ENCODE results near the gene MAP3K3. TPM values are rescaled to one million over a fixed set of nuclear protein-coding genes. Genes with fewer than 3 reads are reported as not detected.

MAP3K3 gene
- total RNA-seq: 12.6 and 13.3 TPM in 2 replicates

DNA sequence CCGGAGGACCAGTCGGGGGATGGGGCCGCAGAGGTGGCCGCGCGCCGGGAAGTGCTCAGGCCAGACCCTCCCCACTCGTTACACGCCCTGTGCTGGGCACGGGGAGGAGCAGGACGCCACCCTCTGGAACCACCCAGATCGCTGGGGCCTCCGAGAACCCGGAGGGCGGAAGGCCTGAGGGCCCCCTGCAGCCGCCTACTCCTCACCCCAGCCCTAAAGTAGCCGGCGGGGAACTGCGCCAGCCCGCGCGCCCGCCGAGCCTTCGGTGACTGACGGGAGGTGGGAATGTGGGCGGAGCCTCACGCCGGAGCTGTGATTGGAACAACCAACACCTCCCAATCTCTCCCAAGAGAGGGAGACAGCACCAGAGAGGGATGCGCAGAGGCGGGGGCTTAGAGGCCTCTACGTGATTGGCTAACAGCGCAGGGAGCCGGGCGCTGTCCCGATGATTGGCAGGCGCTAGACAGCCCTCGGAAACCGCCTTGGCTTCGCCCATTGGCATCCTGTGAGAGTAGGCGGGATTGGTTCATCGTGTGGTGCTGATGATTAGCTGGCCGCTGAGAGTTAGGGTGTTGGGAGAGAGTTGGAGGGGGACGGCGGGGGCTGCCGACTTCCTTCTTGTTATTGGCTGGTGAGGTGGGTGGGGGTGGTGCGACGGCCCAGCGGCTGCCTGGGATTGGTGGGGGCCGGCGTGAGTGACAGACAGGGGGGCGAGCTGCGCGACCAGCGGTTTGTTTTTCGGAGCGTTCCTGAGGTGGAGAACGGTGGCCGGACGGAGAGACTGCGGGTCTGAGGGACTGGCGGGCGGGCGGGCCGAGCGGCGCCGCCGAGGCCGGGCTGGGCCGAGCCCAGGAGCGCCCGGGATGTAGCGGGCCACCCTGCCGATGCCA lies at the start of gene MAP3K3:
MAP3K3 (plus strand) TSS at position 734 of the 890 bp plus-strand sequence. CDS start 343 bp downstream, outside the sequence.

DNA sequence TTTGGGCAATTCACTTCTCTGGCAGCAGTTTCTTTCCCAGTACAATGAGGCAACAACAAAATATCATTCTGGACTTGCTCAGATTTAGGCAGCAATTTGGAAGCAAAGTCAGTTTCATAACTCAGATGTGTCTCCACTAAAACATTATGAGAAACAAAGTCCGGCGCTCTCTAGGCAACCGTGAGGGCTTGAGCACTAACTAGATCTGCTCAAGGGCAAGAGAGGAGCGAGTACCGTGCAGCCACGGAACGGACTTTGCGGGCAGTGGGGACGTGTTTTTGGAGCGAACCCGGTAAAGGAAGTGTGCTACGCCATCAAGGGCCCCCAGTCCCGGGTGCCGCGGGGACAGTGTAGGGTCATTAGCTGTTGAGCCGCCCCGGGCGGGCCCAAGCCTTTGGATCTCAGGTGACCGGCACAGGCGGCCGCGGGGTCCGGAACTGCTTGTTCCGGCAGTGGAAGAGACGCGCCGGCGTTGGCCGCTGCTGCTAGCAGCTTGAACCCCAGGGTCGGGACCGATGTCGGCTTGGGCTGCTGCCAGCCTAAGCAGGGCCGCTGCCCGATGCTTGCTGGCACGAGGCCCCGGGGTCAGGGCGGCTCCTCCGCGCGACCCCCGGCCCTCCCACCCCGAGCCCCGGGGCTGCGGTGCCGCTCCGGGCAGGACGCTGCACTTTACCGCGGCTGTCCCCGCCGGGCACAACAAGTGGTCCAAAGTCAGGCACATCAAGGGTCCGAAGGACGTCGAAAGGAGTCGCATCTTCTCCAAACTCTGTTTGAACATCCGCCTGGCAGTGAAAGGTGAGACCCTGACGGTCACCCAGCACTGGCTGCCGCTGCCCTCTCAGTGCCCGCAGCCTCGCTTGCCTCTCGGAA lies 21.4 kb upstream of the MAP3K3 start, which contains the start of gene TACO1:
TACO1 (plus strand) TSS at position 327 of the 870 bp plus-strand sequence; CDS start at position 516, 189 bp downstream.

DNA sequence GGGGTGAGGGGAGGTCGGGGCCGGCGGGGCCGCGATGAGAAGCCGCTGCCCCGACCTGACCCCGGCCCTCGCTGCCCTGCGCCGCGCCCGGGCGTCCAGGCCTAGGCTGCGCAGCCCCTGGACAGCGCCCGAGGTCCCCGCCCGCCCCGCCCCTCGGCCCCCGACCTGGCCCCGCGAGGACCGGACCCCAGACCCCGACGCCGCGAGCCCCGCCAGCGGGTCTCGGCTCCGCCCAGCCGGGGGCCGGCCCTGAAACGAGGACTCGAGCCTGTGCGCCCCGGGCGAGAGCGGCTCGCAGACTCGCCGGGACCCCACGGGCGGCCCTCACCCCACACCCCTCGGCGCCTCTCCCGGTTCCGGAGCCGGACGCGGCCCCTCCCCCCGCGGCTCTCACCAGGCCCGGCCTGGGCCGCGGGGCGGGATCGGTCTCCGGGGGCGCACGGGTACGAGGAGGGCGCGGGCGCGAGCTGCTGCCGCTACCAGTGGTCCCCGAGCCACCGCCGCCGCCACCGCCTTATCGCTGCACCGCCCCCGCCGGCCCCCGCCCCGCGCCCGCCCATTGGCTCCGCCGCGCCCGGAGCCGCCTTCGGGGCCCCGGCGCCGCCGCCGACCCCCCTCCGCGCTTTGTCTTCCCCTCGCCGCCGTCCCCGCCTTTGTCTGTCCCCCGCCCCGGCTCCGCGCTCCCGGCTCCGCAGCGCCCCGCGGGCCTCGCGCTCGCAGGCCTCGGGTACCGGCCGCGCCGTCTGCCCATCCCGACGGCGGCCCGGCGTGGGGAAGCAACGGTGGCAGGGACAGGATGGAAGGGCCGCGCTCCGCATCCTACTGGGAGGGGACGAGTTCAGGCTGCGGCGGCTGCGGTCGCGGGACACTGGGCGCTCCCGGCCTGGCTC lies 77.7 kb downstream of the MAP3K3 start, which contains the start of gene LIMD2:
LIMD2 (minus strand) TSS at position 488 of the 890 bp plus-strand sequence. CDS start 827 bp downstream, outside the sequence.

DNA sequence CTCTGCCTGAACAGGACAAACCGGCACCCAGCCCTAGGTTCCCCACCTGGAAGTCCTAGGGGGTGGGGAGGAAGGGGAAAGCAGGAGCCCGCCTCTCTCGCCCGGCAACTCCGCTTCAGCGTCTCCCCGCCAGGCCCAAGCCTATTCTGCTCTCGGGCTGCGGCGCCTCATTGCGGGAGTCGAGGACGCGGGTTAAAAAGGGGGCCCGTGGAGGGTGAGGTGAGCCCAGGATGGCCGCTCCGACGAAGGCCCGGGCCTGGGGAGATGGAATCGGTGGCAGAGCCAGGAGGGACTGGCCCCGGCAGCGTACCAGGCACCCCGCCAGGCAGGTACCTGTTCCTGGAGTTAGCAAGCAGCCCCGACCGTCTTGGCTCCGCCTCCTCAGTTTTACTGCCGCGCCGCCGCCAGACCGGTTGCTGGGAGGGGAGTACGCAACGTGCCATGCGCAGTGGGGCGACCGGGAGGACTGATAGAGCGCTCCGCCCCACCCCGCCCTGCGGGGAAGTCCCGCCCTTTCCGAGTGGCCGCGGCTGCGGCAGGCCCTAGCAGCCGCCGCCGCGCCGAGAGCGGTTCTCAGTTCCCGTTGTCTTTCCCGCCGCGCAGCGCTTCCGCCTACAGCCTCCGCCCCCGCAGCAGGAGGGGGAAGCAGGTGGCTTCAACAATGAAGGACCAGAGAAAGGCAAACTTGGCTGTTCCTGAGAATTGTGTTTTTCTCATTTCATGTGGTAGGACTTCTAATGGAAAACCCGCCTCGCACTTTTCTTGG lies 119.4 kb downstream of the MAP3K3 start, which contains the start of gene STRADA:
STRADA (minus strand) TSS at position 392 of the 766 bp plus-strand sequence. CDS start 13,430 bp downstream, outside the sequence.

Other genes starting within 250 kb of the MAP3K3 start
- 29.7 and 33.6 TPM in 2 replicates for gene CYB561, start 176.1 kb upstream of the MAP3K3 start, total RNA-seq
- 0.14 TPM in 1 of 2 replicates, not detected in the other for gene ACE, start 145.4 kb upstream of the MAP3K3 start, total RNA-seq
- not detected in 2 replicates for gene KCNH6, start 99.1 kb upstream of the MAP3K3 start, total RNA-seq
- 26.3 and 36.1 TPM in 2 replicates for gene DCAF7, start 71.9 kb upstream of the MAP3K3 start, total RNA-seq
- gene TACO1, start 21.5 kb upstream of the MAP3K3 start, total RNA-seq: 23.3 and 26.3 TPM in 2 replicates
- gene LIMD2, start 77.7 kb downstream of the MAP3K3 start, total RNA-seq: 17.1 and 21.8 TPM in 2 replicates
- gene STRADA, start 119.4 kb downstream of the MAP3K3 start, total RNA-seq: 13.4 and 20.8 TPM in 2 replicates
- 26.6 and 44.4 TPM in 2 replicates for gene CCDC47, start 151.2 kb downstream of the MAP3K3 start, total RNA-seq
- 22.0 and 36.0 TPM in 2 replicates for gene DDX42, start 151.8 kb downstream of the MAP3K3 start, total RNA-seq
- gene PSMC5, start 205.0 kb downstream of the MAP3K3 start, total RNA-seq: 79.1 and 80.3 TPM in 2 replicates
- gene FTSJ3, start 205.2 kb downstream of the MAP3K3 start, total RNA-seq: 51.0 and 67.3 TPM in 2 replicates
- 185 and 226 TPM in 2 replicates for gene SMARCD2, start 220.3 kb downstream of the MAP3K3 start, total RNA-seq

Data from airway epithelial cell (primary cell).